Prostate gland (tissue), 2 donors: ENCODE data around the gene UMODL1. TPM values are rescaled to one million over a fixed set of nuclear protein-coding genes. Genes with fewer than 3 reads are reported as not detected.

Experiments used
- DNase-seq: peaks from one replicate; pipeline ENCODE4 v3.0.0-alpha.2; 2019; ENCODE audit warnings: low spot score
- H3K27ac ChIP-seq, 2 donors: fragments of 200-600 bp; sonication (generic); 2 replicates each; pipeline ENCODE4 v1.5.1; 2017 to 2019
- H3K27me3 ChIP-seq: fragments of 200-600 bp; sonication (generic); replicated peaks from 2 replicates; pipeline ENCODE4 v1.5.1; 2019; ENCODE audit not compliant: insufficient read depth
- H3K36me3 ChIP-seq, 2 donors: fragments of 200-600 bp; sonication (generic); 1 replicate in 1 of 2; 2 replicates in 1 of 2; pipeline versions ENCODE4 v1.5.1 to v1.8.1; 2017 to 2019
- H3K4me1 ChIP-seq: fragments of 200-600 bp; sonication (generic); replicated peaks from 2 replicates; pipeline ENCODE4 v1.5.1; 2019
- H3K4me3 ChIP-seq, 2 donors: fragments of 200-600 bp; sonication (generic); 2 replicates each; pipeline ENCODE4 v1.5.1; 2017 to 2019
- H3K9me3 ChIP-seq: fragments of 200-600 bp; sonication (generic); 2 replicates; pipeline ENCODE4 v1.5.1; 2017
- POLR2A ChIP-seq: fragments of 450-650 bp; IDR thresholded peaks from one replicate; pipeline ENCODE4 v1.6.1; 2016; ENCODE audit warnings: antibody characterized with exemption, mild to moderate bottlenecking
- POLR2AphosphoS5 ChIP-seq: sonication (generic); formaldehyde crosslinking; IDR thresholded peaks from one replicate; pipeline ENCODE4 v1.6.1; 2017; ENCODE audit warnings: antibody characterized with exemption
- WGBS: methylation state at CpG from one replicate; pipeline ENCODE4 v1.1.5; 2018; 5-methylcytosine and 5-hydroxymethylcytosine counted together
- intact Hi-C: fragments of 100-400 bp; cut with DNase I; formaldehyde crosslinking; loops from one replicate; pipeline ENCODE4 v1.14.2; 2022
- total RNA-seq, 2 donors: library from RNA; depleted of rRNA; stranded (reverse); fragments of >200 nt; gene quantifications; one replicate each; pipeline ENCODE4 v1.1.0, GENCODE V29; 2016
- TF ChIP-seq, protein P1 (sequence below), 4 experiments: fragments of 200-600 bp in 2 of 4; fragments of 450-650 bp in 2 of 4; sonication (generic) in 2 of 4; IDR thresholded peaks; 1 replicate in 3 of 4; 2 replicates in 1 of 4; pipeline ENCODE4 v1.5.1; 2016 to 2019; ENCODE audit warnings: antibody characterized with exemption in 4 of 4, mild to moderate bottlenecking in 2 of 4, moderate library complexity in 2 of 4

UMODL1 gene
- total RNA-seq, 2 donors from 2014 or later = 0.14 to 0.57 TPM

- WGBS = 83% methylated on average over 1 of the region's 1 CpG
- Histone ChIP-seq H3K27me3 (no peaks in the 10 kb centered on the region), H3K4me3 (no peak overlapping the region), H3K36me3 (no peaks in the 10 kb centered on the region), H3K27ac (no peak overlapping the region), H3K9me3 (no peaks in the 10 kb centered on the region), H3K4me1 (no peaks in the 10 kb centered on the region)
- intact Hi-C loops = no loop called here
- TF ChIP-seq POLR2AphosphoS5 (no peak), POLR2A (no peak)
- TF ChIP-seq, protein P1, sequence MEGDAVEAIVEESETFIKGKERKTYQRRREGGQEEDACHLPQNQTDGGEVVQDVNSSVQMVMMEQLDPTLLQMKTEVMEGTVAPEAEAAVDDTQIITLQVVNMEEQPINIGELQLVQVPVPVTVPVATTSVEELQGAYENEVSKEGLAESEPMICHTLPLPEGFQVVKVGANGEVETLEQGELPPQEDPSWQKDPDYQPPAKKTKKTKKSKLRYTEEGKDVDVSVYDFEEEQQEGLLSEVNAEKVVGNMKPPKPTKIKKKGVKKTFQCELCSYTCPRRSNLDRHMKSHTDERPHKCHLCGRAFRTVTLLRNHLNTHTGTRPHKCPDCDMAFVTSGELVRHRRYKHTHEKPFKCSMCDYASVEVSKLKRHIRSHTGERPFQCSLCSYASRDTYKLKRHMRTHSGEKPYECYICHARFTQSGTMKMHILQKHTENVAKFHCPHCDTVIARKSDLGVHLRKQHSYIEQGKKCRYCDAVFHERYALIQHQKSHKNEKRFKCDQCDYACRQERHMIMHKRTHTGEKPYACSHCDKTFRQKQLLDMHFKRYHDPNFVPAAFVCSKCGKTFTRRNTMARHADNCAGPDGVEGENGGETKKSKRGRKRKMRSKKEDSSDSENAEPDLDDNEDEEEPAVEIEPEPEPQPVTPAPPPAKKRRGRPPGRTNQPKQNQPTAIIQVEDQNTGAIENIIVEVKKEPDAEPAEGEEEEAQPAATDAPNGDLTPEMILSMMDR (IDR thresholded peaks at IDR 0.05) = no peak
- no peak for DNase-seq
Observed at GRCh38 chr21:42189431-42189830, 118.3 kb downstream of the UMODL1 start.

DNA sequence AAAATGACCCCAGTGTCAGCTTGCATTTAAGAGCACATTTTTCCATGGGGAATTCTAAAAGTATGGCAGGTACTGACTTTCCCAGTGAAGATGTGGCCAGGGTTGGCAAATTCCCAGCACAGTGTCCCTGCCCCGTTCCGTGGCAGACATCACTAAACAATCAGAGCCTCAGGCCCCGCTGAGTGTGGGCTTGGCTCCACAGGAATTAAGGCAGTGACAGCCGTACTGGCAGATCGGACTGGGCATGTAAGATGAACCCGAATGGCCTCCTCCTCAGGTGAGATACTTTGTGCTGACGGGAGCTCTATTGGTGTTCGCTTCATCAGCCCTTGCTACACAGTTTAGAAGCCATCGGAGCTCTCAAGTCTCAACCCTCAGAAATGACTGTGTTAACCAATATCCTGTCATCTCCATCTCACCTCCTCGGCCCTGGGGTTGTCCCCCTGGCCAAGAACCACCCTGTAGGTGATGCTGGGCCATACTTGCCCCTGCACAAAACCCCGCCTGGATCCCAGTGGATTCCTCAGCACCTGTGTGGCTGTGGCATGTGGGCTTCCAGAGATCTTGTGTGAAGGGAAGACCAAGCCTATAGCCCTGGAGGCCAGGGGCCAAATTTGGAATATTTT, 118.9 kb downstream of the UMODL1 start:
- no peak for DNase-seq
- 90% methylated on average over 11 of the region's 11 CpGs for WGBS
- intact Hi-C loops = no loop called here
- Histone ChIP-seq H3K4me3 (no peak overlapping the region), H3K9me3 (no peaks in the 10 kb centered on the region), H3K27ac (no peak overlapping the region), H3K4me1 (no peaks in the 10 kb centered on the region), H3K27me3 (no peaks in the 10 kb centered on the region), H3K36me3 (no peaks in the 10 kb centered on the region)
- TF ChIP-seq POLR2AphosphoS5 = no peak
- TF ChIP-seq POLR2A = no peak
- TF ChIP-seq, protein P1 (IDR thresholded peaks at IDR 0.05) = no peak

- WGBS = 95% methylated on average over 8 of the region's 8 CpGs
- Histone ChIP-seq H3K27ac (no peak overlapping the region), H3K27me3 (no peaks in the 10 kb centered on the region), H3K4me3 (no peak overlapping the region), H3K4me1 (no peaks in the 10 kb centered on the region), H3K9me3 (no peaks in the 10 kb centered on the region), H3K36me3 (no peaks in the 10 kb centered on the region)
- TF ChIP-seq, protein P1 (IDR thresholded peaks at IDR 0.05) = no peak
- no peak for DNase-seq
- intact Hi-C loops = no loop called here
Observed at GRCh38 chr21:42190486-42190863, 119.4 kb downstream of the UMODL1 start.

GRCh38 chr21:42191064-42191463, 119.9 kb downstream of the UMODL1 start:
- Histone ChIP-seq H3K4me3 (no peak overlapping the region), H3K36me3 (no peaks in the 10 kb centered on the region), H3K4me1 (no peaks in the 10 kb centered on the region), H3K27ac (no peak overlapping the region), H3K27me3 (no peaks in the 10 kb centered on the region), H3K9me3 (no peaks in the 10 kb centered on the region)
- whole genome bisulfite sequencing = 96% methylated on average over 5 of the region's 5 CpGs
- TF ChIP-seq POLR2AphosphoS5 (no peak), POLR2A (no peak)
- TF ChIP-seq, protein P1 (IDR thresholded peaks at IDR 0.05) = no peak
- intact Hi-C loops = no loop called here
- no peak for DNase-seq
